SU-DHL-6 (cell line): Measurements from ENCODE around the gene RNF217.

ENCODE experiments used
- CTCF ChIP-seq: fragments of 200-600 bp; sonication (generic); IDR thresholded peaks from one replicate; pipeline ENCODE4 v1.5.1; 2017; ENCODE audit warnings: antibody characterized with exemption, mild to moderate bottlenecking, low read length, moderate library complexity; ENCODE audit not compliant: insufficient read depth, poor library complexity, severe bottlenecking
- EZH2phosphoT487 ChIP-seq: fragments of 200-600 bp; sonication (generic), shearing (Covaris generic); conservative IDR thresholded peaks from 2 replicates; pipeline ENCODE4 v1.6.1; 2018; ENCODE audit warnings: mild to moderate bottlenecking, antibody characterized with exemption, low read length, moderate library complexity, mixed read lengths

- TF ChIP-seq CTCF (no peak), EZH2phosphoT487 (no peak)
These were observed 115.2 kb downstream of the RNF217 start for GRCh38 chr6:125077453-125077852.
